ENCODE data around the gene PPP1CA. TPM values are rescaled to one million over a fixed set of nuclear protein-coding genes. Genes with fewer than 3 reads are reported as not detected.

The PPP1CA gene
- total and polyA plus RNA-seq, 2 donors (not counting 1 experiment from before 2014, with no cell fraction given), result 104 to 135 TPM

DNA sequence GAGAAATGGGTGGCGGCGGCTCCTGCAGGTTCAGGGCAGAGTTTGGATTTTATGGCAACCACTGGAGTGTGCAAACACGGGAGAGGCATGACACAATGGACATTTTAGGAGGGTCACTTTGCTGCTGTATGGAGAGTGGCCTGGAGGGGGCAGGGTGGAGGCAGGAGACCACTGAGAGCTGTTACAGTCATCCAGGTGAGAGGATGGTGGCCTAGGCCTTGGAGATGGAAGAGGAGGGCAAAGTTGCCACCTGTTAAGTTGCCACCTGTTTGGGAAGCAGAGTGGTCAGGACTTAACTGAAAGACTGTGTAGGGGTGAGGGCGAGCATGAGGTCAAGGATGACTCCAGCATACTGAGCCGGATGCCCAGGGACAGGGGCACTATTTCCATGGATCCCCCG is 12.2 kb downstream of the PPP1CA start:
- Histone ChIP-seq H3K9me3 (ENCODE audit: control insufficient read depth, insufficient read depth, low read depth, low read length) (no peaks in the 10 kb centered on the region), H4K20me1 (ENCODE audit: control insufficient read depth, extremely low read depth, insufficient read depth, low read length) (no peaks in the 10 kb centered on the region), H3K27ac (ENCODE audit: insufficient read depth, low read length) (no peak overlapping the region), H2AFZ (ENCODE audit: low read length) (no peak overlapping the region), H3K4me2 (ENCODE audit: extremely low read depth, insufficient read depth, low read length) (no peak overlapping the region), H3K79me2 (ENCODE audit: control insufficient read depth, insufficient read depth, low read length) (peaks cover 4% of the 10 kb centered on the region), H3K36me3 (ENCODE audit: control insufficient read depth, insufficient read depth, low read length) (peaks cover 2% of the 10 kb centered on the region), H3K9ac (ENCODE audit: insufficient read depth, low read length) (no peak overlapping the region), H3K27me3 (ENCODE audit: control insufficient read depth, insufficient read depth, low read length) (no peaks in the 10 kb centered on the region), H3K4me3 (replicated peaks in 1 of 4; ENCODE audit: control extremely low read depth in 1 of 4, insufficient read depth in 1 of 4, low read depth in 3 of 4, low read length in 4 of 4) (no peak overlapping the region), H3K4me1 (ENCODE audit: control insufficient read depth, extremely low read depth, insufficient read depth, low read length) (peaks cover 5% of the 10 kb centered on the region)
- no peak for DNase-seq (ENCODE audit: low read depth in 2 of 2)
- no peak for TF ChIP-seq EZH2 (IDR thresholded peaks at IDR 0.05; ENCODE audit: low read length, missing control alignments)
- TF ChIP-seq, protein P1, sequence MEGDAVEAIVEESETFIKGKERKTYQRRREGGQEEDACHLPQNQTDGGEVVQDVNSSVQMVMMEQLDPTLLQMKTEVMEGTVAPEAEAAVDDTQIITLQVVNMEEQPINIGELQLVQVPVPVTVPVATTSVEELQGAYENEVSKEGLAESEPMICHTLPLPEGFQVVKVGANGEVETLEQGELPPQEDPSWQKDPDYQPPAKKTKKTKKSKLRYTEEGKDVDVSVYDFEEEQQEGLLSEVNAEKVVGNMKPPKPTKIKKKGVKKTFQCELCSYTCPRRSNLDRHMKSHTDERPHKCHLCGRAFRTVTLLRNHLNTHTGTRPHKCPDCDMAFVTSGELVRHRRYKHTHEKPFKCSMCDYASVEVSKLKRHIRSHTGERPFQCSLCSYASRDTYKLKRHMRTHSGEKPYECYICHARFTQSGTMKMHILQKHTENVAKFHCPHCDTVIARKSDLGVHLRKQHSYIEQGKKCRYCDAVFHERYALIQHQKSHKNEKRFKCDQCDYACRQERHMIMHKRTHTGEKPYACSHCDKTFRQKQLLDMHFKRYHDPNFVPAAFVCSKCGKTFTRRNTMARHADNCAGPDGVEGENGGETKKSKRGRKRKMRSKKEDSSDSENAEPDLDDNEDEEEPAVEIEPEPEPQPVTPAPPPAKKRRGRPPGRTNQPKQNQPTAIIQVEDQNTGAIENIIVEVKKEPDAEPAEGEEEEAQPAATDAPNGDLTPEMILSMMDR (conservative IDR thresholded peaks at IDR 0.05 in 1 of 2, IDR thresholded peaks at IDR 0.05 in 1 of 2; ENCODE audit: low read depth in 1 of 2, low read length in 2 of 2), result peak; percentile 40 to 67

DNA sequence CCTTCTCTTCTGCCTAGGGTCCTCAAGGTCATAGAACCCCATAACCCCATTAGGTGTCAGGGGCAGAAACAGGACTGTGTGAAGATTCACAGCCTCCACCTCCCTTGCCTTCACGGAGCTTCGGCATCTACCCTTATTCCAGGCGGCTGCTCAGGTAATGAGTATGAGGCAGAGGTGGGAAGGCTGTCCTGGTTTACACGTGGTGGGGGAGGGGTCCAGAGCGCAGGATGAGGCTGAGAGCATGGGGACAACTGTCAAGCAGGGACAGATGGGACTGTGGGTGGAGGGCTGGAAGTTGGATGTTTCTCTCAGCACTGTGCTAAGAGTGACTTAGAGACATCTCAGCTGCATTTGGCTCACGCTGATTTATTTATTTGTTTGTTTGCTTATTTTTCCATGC is 14.1 kb downstream of the PPP1CA start:
- no peak for DNase-seq (ENCODE audit: low read depth in 2 of 2)
- H3K79me2 ChIP-seq (ENCODE audit: control insufficient read depth, insufficient read depth, low read length), result peaks cover 2% of the 10 kb centered on the region

DNA sequence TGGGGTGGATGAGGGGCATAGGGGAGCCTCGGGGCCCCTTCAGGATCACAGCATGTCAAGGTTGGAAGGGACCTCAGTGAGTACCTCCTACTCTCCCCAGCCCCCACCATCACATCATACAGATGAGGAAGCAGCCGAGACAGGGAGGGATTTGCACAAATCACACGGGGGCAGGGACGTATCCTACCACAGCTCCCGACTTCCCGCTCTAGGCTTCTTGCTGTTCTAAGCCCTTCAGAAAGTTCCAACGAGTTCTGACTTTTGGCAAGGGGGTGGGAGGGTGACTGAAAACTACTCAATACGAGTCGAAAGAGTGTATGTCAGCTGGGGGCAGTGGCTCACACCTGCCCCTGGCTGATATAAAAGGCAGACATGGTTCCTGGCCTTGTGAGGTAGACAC is 14.6 kb downstream of the PPP1CA start:
- Histone ChIP-seq H2AFZ (ENCODE audit: low read length) (no peak overlapping the region), H3K9ac (ENCODE audit: insufficient read depth, low read length) (no peak overlapping the region), H3K27ac (ENCODE audit: insufficient read depth, low read length) (no peak overlapping the region), H3K27me3 (ENCODE audit: control insufficient read depth, insufficient read depth, low read length) (no peaks in the 10 kb centered on the region), H3K79me2 (ENCODE audit: control insufficient read depth, insufficient read depth, low read length) (no peaks in the 10 kb centered on the region), H3K9me3 (ENCODE audit: control insufficient read depth, insufficient read depth, low read depth, low read length) (no peaks in the 10 kb centered on the region), H3K36me3 (ENCODE audit: control insufficient read depth, insufficient read depth, low read length) (no peaks in the 10 kb centered on the region), H4K20me1 (ENCODE audit: control insufficient read depth, extremely low read depth, insufficient read depth, low read length) (no peaks in the 10 kb centered on the region), H3K4me1 (ENCODE audit: control insufficient read depth, extremely low read depth, insufficient read depth, low read length) (peaks cover 5% of the 10 kb centered on the region), H3K4me3 (replicated peaks in 1 of 4; ENCODE audit: control extremely low read depth in 1 of 4, insufficient read depth in 1 of 4, low read depth in 3 of 4, low read length in 4 of 4) (no peak overlapping the region), H3K4me2 (ENCODE audit: extremely low read depth, insufficient read depth, low read length) (no peak overlapping the region)
- DNase-seq (ENCODE audit: low read depth in 2 of 2), result no peak
- TF ChIP-seq, protein P1 (conservative IDR thresholded peaks at IDR 0.05 in 1 of 2, IDR thresholded peaks at IDR 0.05 in 1 of 2; ENCODE audit: low read depth in 1 of 2, low read length in 2 of 2), result no peak
- TF ChIP-seq EZH2 (IDR thresholded peaks at IDR 0.05; ENCODE audit: low read length, missing control alignments), result peak; percentile 52

More for the DNA sequence above, 14.1 kb downstream of the PPP1CA start:
- Histone ChIP-seq H3K4me2 (ENCODE audit: extremely low read depth, insufficient read depth, low read length) (no peak overlapping the region), H3K9ac (ENCODE audit: insufficient read depth, low read length) (no peak overlapping the region), H3K4me3 (replicated peaks in 1 of 4; ENCODE audit: control extremely low read depth in 1 of 4, insufficient read depth in 1 of 4, low read depth in 3 of 4, low read length in 4 of 4) (no peak overlapping the region), H3K4me1 (ENCODE audit: control insufficient read depth, extremely low read depth, insufficient read depth, low read length) (peaks cover 5% of the 10 kb centered on the region), H3K27me3 (ENCODE audit: control insufficient read depth, insufficient read depth, low read length) (no peaks in the 10 kb centered on the region), H2AFZ (ENCODE audit: low read length) (no peak overlapping the region), H3K9me3 (ENCODE audit: control insufficient read depth, insufficient read depth, low read depth, low read length) (no peaks in the 10 kb centered on the region), H3K27ac (ENCODE audit: insufficient read depth, low read length) (no peak overlapping the region), H3K36me3 (ENCODE audit: control insufficient read depth, insufficient read depth, low read length) (no peaks in the 10 kb centered on the region), H4K20me1 (ENCODE audit: control insufficient read depth, extremely low read depth, insufficient read depth, low read length) (no peaks in the 10 kb centered on the region)
- TF ChIP-seq, protein P1 (conservative IDR thresholded peaks at IDR 0.05 in 1 of 2, IDR thresholded peaks at IDR 0.05 in 1 of 2; ENCODE audit: low read depth in 1 of 2, low read length in 2 of 2), result no peak
- TF ChIP-seq EZH2 (IDR thresholded peaks at IDR 0.05; ENCODE audit: low read length, missing control alignments), result no peak

Measured in fibroblast of lung (primary cell).